H9 (cell line): Measurements from ENCODE around the gene ZNF791. TPM values are rescaled to one million over a fixed set of nuclear protein-coding genes. Genes with fewer than 3 reads are reported as not detected.
"Not testable (repeated sequence)": the region's sequence is repeated elsewhere in the genome, so short reads cannot be mapped to it uniquely, and the experiment has no call there.

Source experiments
- DNase-seq: peaks from one replicate; pipeline ENCODE4 v3.0.0-alpha.2; 2017
- H2AFZ ChIP-seq: one replicate; pipeline ENCODE4 v1.6.1; 2013; ENCODE audit warnings: mild to moderate bottlenecking, low read length, control low read depth, moderate library complexity
- H2AK5ac ChIP-seq: 2 replicates; pipeline ENCODE4 v1.6.1; 2013; ENCODE audit warnings: low read length, control low read depth, mixed read lengths; ENCODE audit not compliant: insufficient read length
- H2BK120ac ChIP-seq: one replicate; pipeline ENCODE4 v1.6.1; 2013; ENCODE audit warnings: low read depth, mild to moderate bottlenecking, low read length, control low read depth, inconsistent platforms; ENCODE audit not compliant: poor library complexity, severe bottlenecking
- H2BK12ac ChIP-seq: 2 replicates; pipeline ENCODE4 v1.6.1; 2013; ENCODE audit warnings: low read length, control low read depth, mixed read lengths, low read depth; ENCODE audit not compliant: insufficient read length
- H2BK15ac ChIP-seq: 2 replicates; pipeline ENCODE4 v1.6.1; 2013; ENCODE audit warnings: low read depth, low read length, control low read depth
- H2BK20ac ChIP-seq: one replicate; pipeline ENCODE4 v1.6.1; 2013; ENCODE audit warnings: low read depth, mild to moderate bottlenecking, low read length, control low read depth, inconsistent platforms; ENCODE audit not compliant: poor library complexity, severe bottlenecking
- H2BK5ac ChIP-seq: 2 replicates; pipeline ENCODE4 v1.6.1; 2013; ENCODE audit warnings: low read length, control low read depth, mixed read lengths; ENCODE audit not compliant: insufficient read length
- H3K14ac ChIP-seq: 2 replicates; pipeline ENCODE4 v1.6.1; 2013; ENCODE audit warnings: low read length, control low read depth; ENCODE audit not compliant: insufficient read depth
- H3K18ac ChIP-seq: 2 replicates; pipeline ENCODE4 v1.6.1; 2013; ENCODE audit warnings: low read depth, mild to moderate bottlenecking, mixed read lengths, low read length, control low read depth; ENCODE audit not compliant: insufficient read length
- H3K23ac ChIP-seq: 2 replicates; pipeline ENCODE4 v1.6.1; 2013; ENCODE audit warnings: low read length, control low read depth, mixed read lengths, low read depth; ENCODE audit not compliant: insufficient read length
- H3K23me2 ChIP-seq: 2 replicates; pipeline ENCODE4 v1.6.1; 2013; ENCODE audit warnings: low read depth, mild to moderate bottlenecking, mixed read lengths, low read length, control low read depth; ENCODE audit not compliant: insufficient read length, poor library complexity, severe bottlenecking
- H3K27ac ChIP-seq: 2 replicates; pipeline ENCODE4 v1.5.1; 2013; ENCODE audit warnings: low read length, control low read depth, mixed read lengths, low read depth; ENCODE audit not compliant: insufficient read length
- H3K27me3 ChIP-seq: 2 replicates; pipeline ENCODE4 v1.6.1; 2013; ENCODE audit warnings: low read length, control low read depth, inconsistent platforms; ENCODE audit not compliant: insufficient read depth
- H3K4ac ChIP-seq: 2 replicates; pipeline ENCODE4 v1.6.1; 2013; ENCODE audit warnings: low read depth, mild to moderate bottlenecking, control low read depth, inconsistent platforms, low read length, moderate library complexity
- H3K4me1 ChIP-seq: 2 replicates; pipeline ENCODE4 v1.6.1; 2013; ENCODE audit warnings: low read length, control low read depth, inconsistent platforms; ENCODE audit not compliant: insufficient read depth
- H3K4me2 ChIP-seq: 2 replicates; pipeline ENCODE4 v1.6.1; 2013; ENCODE audit warnings: low read length, control low read depth, mixed read lengths; ENCODE audit not compliant: insufficient read length, insufficient read depth
- H3K56ac ChIP-seq: 2 replicates; pipeline ENCODE4 v1.6.1; 2013; ENCODE audit warnings: low read depth, mild to moderate bottlenecking, mixed read lengths, low read length, control low read depth; ENCODE audit not compliant: insufficient read length
- H3K79me1 ChIP-seq: 2 replicates; pipeline ENCODE4 v1.6.1; 2013; ENCODE audit warnings: low read depth, mild to moderate bottlenecking, moderate library complexity, low read length, control low read depth, inconsistent platforms; ENCODE audit not compliant: insufficient read depth, poor library complexity, severe bottlenecking
- H3K79me2 ChIP-seq: 2 replicates; pipeline ENCODE4 v1.6.1; 2013; ENCODE audit warnings: low read length, control low read depth, inconsistent platforms; ENCODE audit not compliant: insufficient read depth
- H3K9ac ChIP-seq: 2 replicates; pipeline ENCODE4 v1.6.1; 2013; ENCODE audit warnings: low read length, control low read depth, mixed read lengths; ENCODE audit not compliant: insufficient read length; ENCODE audit errors: extremely low read depth
- H3K9me3 ChIP-seq: one replicate; pipeline ENCODE4 v1.6.1; 2013; ENCODE audit warnings: low read depth, low read length, inconsistent platforms; ENCODE audit not compliant: control insufficient read depth
- H3T11ph ChIP-seq: one replicate; pipeline ENCODE4 v1.6.1; 2013; ENCODE audit warnings: mild to moderate bottlenecking, low read length, control low read depth, inconsistent platforms
- H4K20me1 ChIP-seq: one replicate; pipeline ENCODE4 v1.6.1; 2013; ENCODE audit not compliant: control insufficient read depth, insufficient read length, insufficient read depth
- H4K5ac ChIP-seq: 2 replicates; pipeline ENCODE4 v1.6.1; 2013; ENCODE audit warnings: low read depth, mild to moderate bottlenecking, mixed read lengths, low read length, control low read depth; ENCODE audit not compliant: insufficient read length
- H4K8ac ChIP-seq: replicated peaks from 2 replicates; pipeline ENCODE4 v1.6.1; 2013; ENCODE audit warnings: low read length, control low read depth, mixed read lengths, low read depth; ENCODE audit not compliant: insufficient read length
- H4K91ac ChIP-seq: 2 replicates; pipeline ENCODE4 v1.6.1; 2013; ENCODE audit warnings: low read depth, mild to moderate bottlenecking, moderate library complexity, mixed read lengths, low read length, control low read depth; ENCODE audit not compliant: insufficient read length
- H3K27ac Mint-ChIP-seq, 3 experiments: 2 replicates in 2 of 3; 3 replicates in 1 of 3; pipeline ENCODE4 v1.8.0; 2020 to 2021; ENCODE audit warnings: mixed read lengths in 3 of 3, mild to moderate bottlenecking in 1 of 3, moderate library complexity in 1 of 3
- H3K27me3 Mint-ChIP-seq: 2 replicates; pipeline ENCODE4 v1.8.0; 2021; ENCODE audit warnings: low read depth, mild to moderate bottlenecking, moderate library complexity, mixed read lengths
- H3K36me3 Mint-ChIP-seq, 3 experiments: 2 replicates in 2 of 3; 3 replicates in 1 of 3; pipeline ENCODE4 v1.8.0; 2020 to 2021; ENCODE audit warnings: low read depth in 3 of 3, mixed read lengths in 3 of 3; ENCODE audit not compliant: insufficient read depth in 1 of 3
- H3K4me1 Mint-ChIP-seq, 2 experiments: 2 replicates each; pipeline ENCODE4 v1.8.0; 2020; ENCODE audit warnings: mixed read lengths in 2 of 2
- H3K4me3 Mint-ChIP-seq, 2 experiments: 2 replicates in 1 of 2; 3 replicates in 1 of 2; pipeline ENCODE4 v1.8.0; 2020 to 2021; ENCODE audit warnings: mild to moderate bottlenecking in 2 of 2, mixed read lengths in 2 of 2, moderate library complexity in 1 of 2
- H3K9me3 Mint-ChIP-seq, 2 experiments: 2 replicates in 1 of 2; 3 replicates in 1 of 2; pipeline ENCODE4 v1.8.0; 2020; ENCODE audit warnings: mild to moderate bottlenecking in 2 of 2, mixed read lengths in 2 of 2, moderate library complexity in 1 of 2
- WGBS: extraction: QIAGEN DNeasy Blood & Tissue Kit; methylation state at CpG from one replicate; pipeline ENCODE4 v1.1.7; 2013; ENCODE audit warnings: missing lambda C conversion rate, low lambda C conversion rate, mixed read lengths; ENCODE audit not compliant: insufficient read length; ENCODE audit errors: extremely low coverage; 5-methylcytosine and 5-hydroxymethylcytosine counted together
- total RNA-seq: library from RNA; stranded (reverse); gene quantifications from 2 replicates; pipeline ENCODE4 v1.2.1, GENCODE V29; 2021
- TF ChIP-seq, protein P1 (sequence below): fragments of 200-600 bp; sonication (generic); conservative IDR thresholded peaks from 3 replicates; pipeline ENCODE4 v1.8.0; 2021; ENCODE audit warnings: antibody characterized with exemption, mild to moderate bottlenecking

ZNF791 gene
- total RNA-seq, 1 experiment from 2014 or later: 20.2 TPM

DNA sequence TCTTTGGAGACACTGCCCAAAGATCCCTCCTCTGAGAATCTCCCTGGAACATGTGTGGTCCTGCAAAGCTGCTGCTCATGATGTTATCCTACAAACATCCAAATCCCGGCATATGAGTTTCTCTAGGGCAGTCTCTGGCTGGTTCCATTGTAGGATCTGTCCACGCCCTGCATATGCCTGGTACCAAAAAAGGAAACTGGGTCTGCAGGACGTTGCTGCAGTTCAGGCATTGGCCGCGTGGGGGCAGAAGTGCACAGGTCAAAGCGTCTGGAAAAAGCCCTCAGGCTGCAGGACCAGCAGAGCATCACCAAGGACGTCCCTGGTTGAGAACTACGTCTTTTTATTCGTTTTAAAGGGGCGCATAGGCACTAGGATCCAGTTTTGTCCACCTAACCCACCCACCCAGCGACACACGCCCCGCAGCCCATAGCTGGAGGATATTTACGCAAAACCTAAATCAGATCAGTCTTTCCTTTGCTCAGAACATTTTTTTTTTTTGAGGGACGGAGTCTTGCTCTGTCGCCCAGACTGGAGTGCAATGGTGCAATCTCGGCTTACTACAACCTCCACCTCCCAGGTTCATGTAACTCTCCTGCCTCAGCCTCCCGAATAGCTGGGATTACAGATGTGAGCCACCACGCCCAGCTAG, 46.6 kb upstream of the ZNF791 start:
- no peak overlapping the region for H4K5ac ChIP-seq
- H3K9ac ChIP-seq: no peak overlapping the region
- no peaks in the 10 kb centered on the region for H3K4me1 ChIP-seq
- Mint-ChIP-seq H3K9me3 (peaks cover 1 to 3% of the 10 kb centered on the region in 2 experiments; a peak in 3 of 5 replicates), H3K4me1 (peaks cover 2% of the 10 kb centered on the region in 2 experiments), H3K27me3 (peaks cover 5% of the 10 kb centered on the region), H3K4me3 (peak overlapping the region in 1 of 2 experiments; percentile 6; a peak in 1 of 5 replicates), H3K27ac (peak overlapping the region in 1 of 3 experiments; percentile 75; a peak in 1 of 7 replicates), H3K36me3 (no peaks in the 10 kb centered on the region)
- no peak overlapping the region for H3K27ac ChIP-seq
- H2AFZ ChIP-seq: no peak overlapping the region
- no peak overlapping the region for H3T11ph ChIP-seq
- H3K79me2 ChIP-seq: no peaks in the 10 kb centered on the region
- H2BK12ac ChIP-seq: no peak overlapping the region
- H3K4me2 ChIP-seq: no peak overlapping the region
- H3K4ac ChIP-seq: no peak overlapping the region
- H4K91ac ChIP-seq: no peak overlapping the region
- TF ChIP-seq, protein P1, sequence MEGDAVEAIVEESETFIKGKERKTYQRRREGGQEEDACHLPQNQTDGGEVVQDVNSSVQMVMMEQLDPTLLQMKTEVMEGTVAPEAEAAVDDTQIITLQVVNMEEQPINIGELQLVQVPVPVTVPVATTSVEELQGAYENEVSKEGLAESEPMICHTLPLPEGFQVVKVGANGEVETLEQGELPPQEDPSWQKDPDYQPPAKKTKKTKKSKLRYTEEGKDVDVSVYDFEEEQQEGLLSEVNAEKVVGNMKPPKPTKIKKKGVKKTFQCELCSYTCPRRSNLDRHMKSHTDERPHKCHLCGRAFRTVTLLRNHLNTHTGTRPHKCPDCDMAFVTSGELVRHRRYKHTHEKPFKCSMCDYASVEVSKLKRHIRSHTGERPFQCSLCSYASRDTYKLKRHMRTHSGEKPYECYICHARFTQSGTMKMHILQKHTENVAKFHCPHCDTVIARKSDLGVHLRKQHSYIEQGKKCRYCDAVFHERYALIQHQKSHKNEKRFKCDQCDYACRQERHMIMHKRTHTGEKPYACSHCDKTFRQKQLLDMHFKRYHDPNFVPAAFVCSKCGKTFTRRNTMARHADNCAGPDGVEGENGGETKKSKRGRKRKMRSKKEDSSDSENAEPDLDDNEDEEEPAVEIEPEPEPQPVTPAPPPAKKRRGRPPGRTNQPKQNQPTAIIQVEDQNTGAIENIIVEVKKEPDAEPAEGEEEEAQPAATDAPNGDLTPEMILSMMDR: peak; percentile 95
- no peaks in the 10 kb centered on the region for H3K27me3 ChIP-seq
- no peaks in the 10 kb centered on the region for H3K79me1 ChIP-seq
- H2BK20ac ChIP-seq: no peak overlapping the region
- no peaks in the 10 kb centered on the region for H3K9me3 ChIP-seq
- H3K23ac ChIP-seq: no peak overlapping the region
- no peak overlapping the region for H3K18ac ChIP-seq
- peak overlapping the region; percentile 28 for H2BK120ac ChIP-seq
- no peak overlapping the region for H3K14ac ChIP-seq
- no peak overlapping the region for H2AK5ac ChIP-seq
- H3K56ac ChIP-seq: no peak overlapping the region
- H4K8ac ChIP-seq: no peak overlapping the region
- no peaks in the 10 kb centered on the region for H4K20me1 ChIP-seq
- DNase-seq: peak; percentile 90
- H3K23me2 ChIP-seq: no peaks in the 10 kb centered on the region
- WGBS: no CpG with 5 or more reads among the region's 19 CpGs
- H2BK5ac ChIP-seq: no peak overlapping the region
- no peak overlapping the region for H2BK15ac ChIP-seq

DNA sequence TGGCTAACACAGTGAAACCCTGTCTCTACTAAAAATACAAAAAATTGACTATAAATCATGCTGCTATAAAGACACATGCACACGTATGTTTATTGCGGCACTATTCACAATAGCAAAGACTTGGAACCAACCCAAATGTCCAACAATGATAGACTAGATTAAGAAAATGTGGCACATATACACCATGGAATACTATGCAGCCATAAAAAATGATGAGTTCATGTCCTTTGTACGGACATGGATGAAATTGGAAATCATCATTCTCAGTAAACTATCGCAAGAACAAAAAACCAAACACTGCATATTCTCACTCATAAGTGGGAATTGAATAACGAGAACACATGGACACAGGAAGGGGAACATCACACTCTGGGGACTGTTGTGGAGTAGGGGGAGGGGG, 44.3 kb upstream of the ZNF791 start:
- H3K36me3 Mint-ChIP-seq, H3K4ac ChIP-seq, H3K27me3 Mint-ChIP-seq, H3K27me3 ChIP-seq, H3K9ac ChIP-seq, H4K91ac ChIP-seq, DNase-seq, H4K5ac ChIP-seq, H3K27ac ChIP-seq, H2BK120ac ChIP-seq, H3K56ac ChIP-seq, H2BK12ac ChIP-seq, H3T11ph ChIP-seq, H4K8ac ChIP-seq, H3K23ac ChIP-seq, H3K79me1 ChIP-seq, H2AK5ac ChIP-seq, H3K9me3 ChIP-seq, H3K14ac ChIP-seq, H3K4me1 ChIP-seq, H3K4me1 Mint-ChIP-seq, H3K4me3 Mint-ChIP-seq, H3K18ac ChIP-seq, H3K27ac Mint-ChIP-seq, H2AFZ ChIP-seq, H2BK15ac ChIP-seq, H3K23me2 ChIP-seq, H3K79me2 ChIP-seq, H4K20me1 ChIP-seq, H2BK5ac ChIP-seq, H3K9me3 Mint-ChIP-seq, H2BK20ac ChIP-seq, H3K4me2 ChIP-seq: not testable (repeated sequence)
- no CpG with 5 or more reads among the region's 5 CpGs for WGBS
